PC-3 (cell line): ENCODE measurements around the gene PIK3R2. TPM values are rescaled to one million over a fixed set of nuclear protein-coding genes. Genes with fewer than 3 reads are reported as not detected.

Source experiments
- ATAC-seq: fragments of 200-7000 bp; cut with Tn5 transposase; 2 replicates; pipeline ENCODE4 v1.9.1; 2020; ENCODE audit warnings: mild to moderate bottlenecking, moderate library complexity
- BruUV-seq: library from RNA; stranded (reverse); fragments of 400-500 nt; replicated peaks from 2 replicates; lab custom pipeline; 2021; lab: Mats Ljungman, UMichigan
- CTCF ChIA-PET: fragments of 300-600 bp; sonication (Branson Sonifier 250); formaldehyde crosslinking; loops from one replicate; lab custom pipeline; 2022; ENCODE audit warnings: antibody characterized with exemption; lab: Charles Lee
- POLR2A ChIA-PET: fragments of 300-600 bp; sonication (Branson Sonifier 250); formaldehyde crosslinking; loops from one replicate; lab custom pipeline; 2022; ENCODE audit warnings: antibody characterized with exemption; ENCODE audit not compliant: unreplicated experiment; lab: Charles Lee
- DNase-seq: peaks from one replicate; pipeline ENCODE4 v3.0.0-alpha.2; 2015
- H2AFZ ChIP-seq: fragments of 300-600 bp; sonication (generic); 2 replicates; pipeline ENCODE4 v1.6.0; 2016; ENCODE audit warnings: antibody characterized with exemption, low read length
- H3F3A ChIP-seq: fragments of 300-600 bp; sonication (generic); one replicate; pipeline ENCODE4 v1.6.0; 2017; ENCODE audit warnings: antibody characterized with exemption, low read length, control low read depth, mild to moderate bottlenecking; ENCODE audit not compliant: unreplicated experiment
- H3K27ac ChIP-seq: fragments of 300-600 bp; sonication (generic); 2 replicates; pipeline ENCODE4 v1.5.1; 2016; ENCODE audit warnings: mild to moderate bottlenecking, low read length
- H3K27me3 ChIP-seq: fragments of 300-600 bp; sonication (generic); 2 replicates; pipeline ENCODE4 v1.6.1; 2016; ENCODE audit warnings: low read length, mixed read lengths
- H3K36me3 ChIP-seq: fragments of 300-600 bp; sonication (generic); 2 replicates; pipeline ENCODE4 v1.6.1; 2016; ENCODE audit warnings: low read depth, mixed run types, low read length, mixed read lengths
- H3K4me1 ChIP-seq: fragments of 300-600 bp; sonication (generic); 2 replicates; pipeline ENCODE4 v1.5.1; 2016; ENCODE audit warnings: low read length; ENCODE audit not compliant: insufficient read depth
- H3K4me2 ChIP-seq: fragments of 300-600 bp; sonication (generic); 2 replicates; pipeline ENCODE4 v1.6.0; 2016; ENCODE audit warnings: low read length
- H3K4me3 ChIP-seq: fragments of 300-600 bp; sonication (generic); 2 replicates; pipeline ENCODE4 v1.5.1; 2016; ENCODE audit warnings: mild to moderate bottlenecking, low read length, mixed read lengths
- H3K79me2 ChIP-seq: fragments of 300-600 bp; sonication (generic); 2 replicates; pipeline ENCODE4 v1.6.1; 2017; ENCODE audit warnings: low read length, mixed read lengths
- H3K9ac ChIP-seq: fragments of 300-600 bp; sonication (generic); 2 replicates; pipeline ENCODE4 v1.6.0; 2016; ENCODE audit warnings: mild to moderate bottlenecking, low read length
- H3K9me2 ChIP-seq: fragments of 300-600 bp; sonication (generic); replicated peaks from 2 replicates; pipeline ENCODE4 v1.6.1; 2016; ENCODE audit warnings: mixed run types, low read length, mixed read lengths
- H3K9me3 ChIP-seq: fragments of 300-600 bp; sonication (generic); 2 replicates; pipeline ENCODE4 v1.6.1; 2016; ENCODE audit warnings: low read length, mixed read lengths
- H4K20me1 ChIP-seq: fragments of 300-600 bp; sonication (generic); 2 replicates; pipeline ENCODE4 v1.6.1; 2016; ENCODE audit warnings: low read length, mixed read lengths
- EZH2 ChIP-seq: fragments of 300-600 bp; sonication (generic); IDR thresholded peaks from one replicate; pipeline ENCODE4 v1.6.1; 2017; ENCODE audit warnings: antibody characterized with exemption, mild to moderate bottlenecking, low read length; ENCODE audit not compliant: unreplicated experiment
- EZH2phosphoT487 ChIP-seq: fragments of 300-600 bp; sonication (generic); IDR thresholded peaks from 2 replicates; pipeline ENCODE4 v1.6.1; 2018; ENCODE audit warnings: mild to moderate bottlenecking, antibody characterized with exemption, low read length, borderline replicate concordance
- intact Hi-C: fragments of 100-400 bp; cut with micrococcal nuclease; formaldehyde crosslinking; loops from 2 replicates; pipeline ENCODE4 v1.9.0; 2023
- total RNA-seq: library from RNA; depleted of rRNA; stranded (reverse); fragments of >200 nt; gene quantifications from 2 replicates; pipeline ENCODE4 v1.2.3, GENCODE V29; 2014
- TF ChIP-seq, protein P1 (sequence below): fragments of 300-600 bp; sonication (generic); conservative IDR thresholded peaks from 2 replicates; pipeline ENCODE4 v1.5.1; 2017; ENCODE audit warnings: antibody characterized with exemption, low read depth, mild to moderate bottlenecking, low read length

The PIK3R2 gene
- total RNA-seq, 1 experiment from 2014 or later, result 15.8 TPM

DNA sequence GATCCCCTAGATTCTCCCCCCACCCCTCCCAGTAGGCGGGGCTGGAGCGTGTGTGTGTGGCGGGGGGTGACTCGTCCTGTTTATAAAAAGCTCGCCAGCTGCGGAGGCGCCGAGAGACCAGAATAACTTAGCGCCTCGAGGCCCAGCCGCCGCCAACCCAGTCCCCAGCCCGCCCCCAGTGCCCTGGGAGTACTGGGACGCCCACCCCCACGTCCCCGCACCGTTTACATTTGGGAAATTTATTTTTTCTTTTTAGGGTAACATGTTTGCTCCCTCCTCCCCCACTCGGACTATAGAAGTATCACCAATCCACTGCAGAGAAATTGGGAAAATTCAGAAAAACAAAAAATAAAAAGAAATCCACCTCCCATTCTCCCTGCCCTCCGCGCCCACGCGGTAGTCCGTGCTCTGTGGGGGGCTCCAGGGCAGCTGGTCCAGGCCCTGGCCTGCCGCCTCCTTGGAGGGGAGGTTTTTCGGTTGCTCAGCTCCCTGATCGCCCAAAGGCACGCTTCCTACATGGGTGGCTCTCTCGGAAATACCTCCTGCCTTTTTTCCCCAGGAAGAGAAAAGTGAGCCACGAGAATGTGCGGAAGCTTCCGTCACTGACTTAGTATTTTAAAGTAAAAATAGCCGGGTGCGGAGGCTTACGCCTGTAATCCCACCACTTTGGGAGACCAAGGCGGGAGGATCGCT lies 52.4 kb downstream of the PIK3R2 start:
- Histone ChIP-seq H3K27me3 (no peaks in the 10 kb centered on the region), H3K9ac (peak overlapping the region; percentile 67), H3K9me3 (no peaks in the 10 kb centered on the region), H3K36me3 (peaks cover 4% of the 10 kb centered on the region; the same call in 1 of the 2 replicates), H3K4me2 (peak overlapping the region; percentile 92), H3K79me2 (peaks cover 23% of the 10 kb centered on the region), H3K4me3 (peak overlapping the region; percentile 90), H2AFZ (peak overlapping the region; percentile 94), H4K20me1 (no peaks in the 10 kb centered on the region), H3F3A (no peaks in the 10 kb centered on the region), H3K27ac (peak overlapping the region; percentile 10), H3K9me2 (no peaks in the 10 kb centered on the region), H3K4me1 (peaks cover 16% of the 10 kb centered on the region)
- TF ChIP-seq, protein P1, sequence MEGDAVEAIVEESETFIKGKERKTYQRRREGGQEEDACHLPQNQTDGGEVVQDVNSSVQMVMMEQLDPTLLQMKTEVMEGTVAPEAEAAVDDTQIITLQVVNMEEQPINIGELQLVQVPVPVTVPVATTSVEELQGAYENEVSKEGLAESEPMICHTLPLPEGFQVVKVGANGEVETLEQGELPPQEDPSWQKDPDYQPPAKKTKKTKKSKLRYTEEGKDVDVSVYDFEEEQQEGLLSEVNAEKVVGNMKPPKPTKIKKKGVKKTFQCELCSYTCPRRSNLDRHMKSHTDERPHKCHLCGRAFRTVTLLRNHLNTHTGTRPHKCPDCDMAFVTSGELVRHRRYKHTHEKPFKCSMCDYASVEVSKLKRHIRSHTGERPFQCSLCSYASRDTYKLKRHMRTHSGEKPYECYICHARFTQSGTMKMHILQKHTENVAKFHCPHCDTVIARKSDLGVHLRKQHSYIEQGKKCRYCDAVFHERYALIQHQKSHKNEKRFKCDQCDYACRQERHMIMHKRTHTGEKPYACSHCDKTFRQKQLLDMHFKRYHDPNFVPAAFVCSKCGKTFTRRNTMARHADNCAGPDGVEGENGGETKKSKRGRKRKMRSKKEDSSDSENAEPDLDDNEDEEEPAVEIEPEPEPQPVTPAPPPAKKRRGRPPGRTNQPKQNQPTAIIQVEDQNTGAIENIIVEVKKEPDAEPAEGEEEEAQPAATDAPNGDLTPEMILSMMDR, result no peak
- no peak for TF ChIP-seq EZH2phosphoT487
- intact Hi-C loops, result loop anchor here (2.0 to 10.0 kb wide), 3 partner anchors 47 to 209 kb away; partner anchors contain the start of genes LSM4 and SSBP4
- no TSS peak for BruUV-seq
- no peak for ATAC-seq
- CTCF ChIA-PET, result interaction anchor here (0.6 to 0.8 kb wide), 2 partner anchors 123 to 352 kb away, joined by 3 to 4 read pairs; no protein-coding TSS in a partner anchor
- peak; percentile 50 for DNase-seq
- POLR2A ChIA-PET, result interaction anchor here (0.6 to 2.0 kb wide), 2 partner anchors 44 to 76 kb away, joined by 3 to 10 read pairs; partner anchors contain the start of gene JUND

GRCh38 chr19:18206018-18206417 lies 53.1 kb downstream of the PIK3R2 start:
- ChIA-PET CTCF (no interaction called here), POLR2A (no interaction called here)
- no peaks in the 10 kb centered on the region for H3K9me2 ChIP-seq
- no peaks in the 10 kb centered on the region for H3F3A ChIP-seq
- H3K4me3 ChIP-seq, result no peak overlapping the region
- DNase-seq (no peak), ATAC-seq (no peak)
- H3K4me1 ChIP-seq, result peaks cover 16% of the 10 kb centered on the region
- H3K9me3 ChIP-seq, result no peaks in the 10 kb centered on the region
- no peaks in the 10 kb centered on the region for H4K20me1 ChIP-seq
- no peak for TF ChIP-seq EZH2phosphoT487
- TF ChIP-seq EZH2, result no peak
- TF ChIP-seq, protein P1, result no peak
- intact Hi-C loops, result loop anchor here (10.0 kb wide), 2 partner anchors 119 to 209 kb away; partner anchors contain the start of genes LSM4 and SSBP4
- H3K27ac ChIP-seq, result no peak overlapping the region
- H3K36me3 ChIP-seq, result peaks cover 4% of the 10 kb centered on the region; the same call in 1 of the 2 replicates
- H3K27me3 ChIP-seq, result no peaks in the 10 kb centered on the region
- peaks cover 23% of the 10 kb centered on the region for H3K79me2 ChIP-seq
- H3K4me2 ChIP-seq, result no peak overlapping the region
- no TSS peak for BruUV-seq
- no peak overlapping the region for H3K9ac ChIP-seq
- H2AFZ ChIP-seq, result no peak overlapping the region
